SU-DHL-6 (cell line): ENCODE results near the gene RIPPLY2.

ENCODE experiments used
- CTCF ChIP-seq: fragments of 200-600 bp; sonication (generic); IDR thresholded peaks from one replicate; pipeline ENCODE4 v1.5.1; 2017; ENCODE audit warnings: antibody characterized with exemption, mild to moderate bottlenecking, low read length, moderate library complexity; ENCODE audit not compliant: insufficient read depth, poor library complexity, severe bottlenecking
- EZH2phosphoT487 ChIP-seq: fragments of 200-600 bp; sonication (generic), shearing (Covaris generic); conservative IDR thresholded peaks from 2 replicates; pipeline ENCODE4 v1.6.1; 2018; ENCODE audit warnings: mild to moderate bottlenecking, antibody characterized with exemption, low read length, moderate library complexity, mixed read lengths

DNA sequence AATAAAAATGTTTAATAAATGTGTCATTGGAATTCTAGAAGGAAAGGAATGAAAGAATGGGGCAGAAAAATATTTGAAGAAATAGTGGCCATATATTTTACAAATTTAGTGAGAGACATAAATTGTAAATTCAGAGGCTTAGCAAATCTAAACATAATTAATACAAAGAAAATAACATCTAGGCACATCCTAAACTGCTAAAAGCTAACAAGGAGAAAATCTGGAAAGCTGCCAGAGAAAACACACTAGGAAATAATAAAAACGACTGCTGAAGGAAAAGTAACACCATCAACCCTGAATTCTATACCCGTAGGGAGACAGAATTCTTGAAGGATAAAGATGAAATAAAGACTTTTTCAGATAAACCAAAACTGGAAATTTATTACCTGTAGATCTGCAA, 30.1 kb downstream of the RIPPLY2 start:
- TF ChIP-seq CTCF (no peak), EZH2phosphoT487 (no peak)
